Stimulated activated naive CD4-positive, alpha-beta T cell treated with Interleukin-2 at 50 U/mL for 16 hours (primary cell): ENCODE results near the gene ME1.

ENCODE experiments used
- DNase-seq: peaks from one replicate; lab custom pipeline; 2025; lab: John Stamatoyannopoulos, UW

ME1 gene

DNA sequence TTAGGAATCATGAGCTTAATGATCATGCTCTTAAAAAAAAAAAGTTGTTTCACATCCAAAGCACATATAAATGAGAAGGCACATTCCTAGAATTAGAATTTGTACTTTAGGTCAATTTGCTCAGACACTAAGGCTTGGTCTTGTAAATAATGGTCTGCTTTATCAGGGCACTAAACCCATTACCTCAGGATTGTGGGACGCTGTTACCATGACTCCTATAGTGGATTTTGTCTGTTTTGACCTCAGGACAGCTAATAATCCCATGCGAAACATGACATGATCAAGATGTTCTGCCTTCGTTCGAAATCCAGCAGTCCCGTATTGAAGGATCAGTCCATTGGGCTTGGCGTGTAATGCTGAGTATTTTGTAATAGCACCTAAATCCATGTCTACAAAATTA lies 240.2 kb downstream of the ME1 start:
- DNase-seq, result no peak

DNA sequence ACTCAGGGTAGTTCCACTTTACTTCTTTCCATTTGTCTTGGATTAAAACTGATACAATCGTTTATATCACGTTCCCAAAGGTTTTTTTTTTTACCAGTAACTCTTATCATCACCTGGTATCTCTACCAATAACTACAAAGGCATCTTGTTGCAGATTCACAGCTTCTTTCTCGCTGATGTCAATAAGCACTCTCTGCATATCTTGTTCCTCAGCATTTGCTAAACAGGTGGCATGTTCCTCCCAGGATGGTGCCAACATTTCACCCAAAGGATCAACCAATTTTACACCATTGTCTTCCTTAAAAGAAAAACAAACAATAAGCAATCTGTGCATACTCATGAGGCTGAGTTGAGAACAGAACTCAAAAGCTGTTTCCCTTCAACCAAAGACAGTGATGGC lies 242.3 kb downstream of the ME1 start:
- DNase-seq, result no peak

GRCh38 chr6:83185096-83185495 lies 245.8 kb downstream of the ME1 start:
- DNase-seq, result no peak

DNA sequence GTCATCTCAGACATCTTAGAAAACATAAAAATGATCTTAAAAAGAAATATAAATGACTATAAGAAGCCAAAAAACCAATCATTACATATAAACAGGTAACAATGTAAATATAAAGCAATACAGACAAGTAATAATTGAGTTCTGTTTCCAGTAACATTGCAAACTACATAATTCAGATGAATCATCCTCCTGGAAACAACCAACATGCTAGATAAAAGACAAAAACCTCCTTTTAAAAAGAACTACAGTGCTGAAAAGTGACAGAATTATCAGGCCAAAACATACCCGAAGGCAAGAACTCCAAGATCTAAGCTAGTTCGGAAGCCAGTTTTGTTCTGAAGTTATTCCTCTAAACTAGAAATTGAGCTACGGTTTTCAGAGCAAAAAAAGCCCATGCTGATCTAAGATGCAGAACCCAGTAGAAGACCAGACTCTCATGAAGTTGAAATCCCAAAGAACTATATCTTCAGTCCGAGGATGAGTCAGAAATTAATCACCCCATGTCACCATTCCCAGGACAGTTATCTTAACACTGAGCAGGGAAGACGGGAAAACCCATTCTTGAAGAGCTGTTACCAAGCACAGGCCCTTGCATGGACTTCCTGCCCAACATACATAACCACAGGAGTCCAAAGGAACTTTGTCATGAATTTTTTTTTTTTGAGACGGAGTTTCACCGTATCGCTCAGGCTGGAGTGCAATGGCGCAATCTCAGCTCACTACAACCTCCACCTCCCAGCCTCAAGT lies 247.6 kb downstream of the ME1 start:
- DNase-seq, result no peak

- no peak for DNase-seq
Observed at GRCh38 chr6:83182114-83182513, 248.7 kb downstream of the ME1 start.

DNA sequence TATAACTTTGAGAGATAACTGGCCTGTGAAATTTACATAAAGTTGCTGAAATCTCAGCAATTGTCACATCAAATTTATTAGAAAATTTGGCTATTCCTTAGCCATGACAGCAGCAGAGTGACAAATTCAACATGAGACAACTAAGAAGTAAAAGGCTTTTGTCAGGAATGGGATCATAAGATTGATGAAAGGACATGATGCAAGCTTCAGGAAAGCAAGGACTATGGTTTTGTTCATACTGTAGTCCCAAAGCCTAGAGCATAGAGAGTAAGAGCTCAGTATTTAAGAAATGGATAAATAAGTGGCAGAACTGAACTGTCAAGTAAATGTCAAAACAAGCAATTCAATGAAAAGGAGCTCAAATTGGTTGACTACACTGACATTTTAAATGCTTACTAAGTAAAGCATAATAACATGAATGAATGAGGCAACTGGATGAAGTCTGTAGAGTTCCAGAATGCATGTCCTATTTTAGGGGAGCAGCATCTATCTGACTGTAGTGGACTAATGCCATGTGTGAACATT lies 250.4 kb downstream of the ME1 start:
- no peak for DNase-seq

- DNase-seq, result no peak
Observed at GRCh38 chr6:83176246-83176645, 254.6 kb downstream of the ME1 start.

DNA sequence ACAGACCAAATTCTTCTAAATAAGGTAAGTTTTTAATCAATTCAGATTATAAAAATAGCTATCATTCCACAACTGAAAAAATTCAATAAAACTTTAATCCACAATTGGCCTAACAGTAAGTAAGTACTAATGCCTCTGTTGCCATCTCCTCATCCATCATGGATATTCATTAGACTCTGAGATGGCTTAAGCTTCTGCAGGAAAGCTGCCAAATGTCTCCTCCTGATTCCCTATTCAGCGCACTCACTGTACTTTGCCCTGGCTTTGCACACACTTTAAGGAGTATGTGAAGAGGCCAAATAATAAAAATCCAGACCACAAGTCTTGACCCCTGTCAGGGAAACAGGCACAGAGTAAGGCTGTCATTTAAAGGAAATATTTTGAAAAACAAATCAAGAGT lies 261.3 kb downstream of the ME1 start:
- no peak for DNase-seq

DNA sequence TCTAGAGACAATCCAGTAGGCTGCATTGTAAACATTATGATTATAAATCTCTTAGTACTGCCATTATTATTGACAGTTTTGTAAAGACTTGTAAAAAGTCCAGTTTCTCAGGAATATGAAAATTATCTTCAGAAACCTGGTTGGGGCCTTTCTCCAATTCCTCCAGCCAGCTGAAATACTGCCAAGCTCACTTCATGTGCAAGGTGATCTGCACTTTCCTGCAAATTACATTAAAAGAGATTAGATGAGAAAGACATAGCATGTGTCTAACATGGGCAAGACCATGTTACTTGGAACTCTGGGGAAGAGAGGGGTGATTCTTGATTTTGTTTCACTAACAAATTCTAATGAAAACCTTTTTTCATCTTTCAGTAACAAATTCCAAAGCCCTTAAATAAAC lies 261.7 kb downstream of the ME1 start:
- DNase-seq, result no peak

DNA sequence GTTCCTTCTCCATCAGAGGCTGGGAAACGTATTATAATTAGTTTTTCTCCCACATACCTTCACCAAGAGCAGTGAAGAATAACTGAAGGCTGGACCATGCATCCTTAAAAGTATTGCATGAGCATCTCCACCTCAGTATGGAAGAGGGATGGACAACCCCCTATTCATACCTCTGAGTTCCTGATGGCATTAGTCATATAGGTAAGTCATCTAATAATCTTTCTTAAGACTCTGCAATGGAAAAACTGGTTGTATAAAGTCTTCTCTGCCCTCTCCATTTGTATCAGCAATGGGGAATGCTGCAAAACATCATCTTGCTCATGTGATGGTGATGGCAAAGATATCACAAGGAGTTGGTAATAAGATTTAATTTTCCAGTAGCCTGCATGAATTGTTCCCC lies 262.3 kb downstream of the ME1 start:
- no peak for DNase-seq

DNA sequence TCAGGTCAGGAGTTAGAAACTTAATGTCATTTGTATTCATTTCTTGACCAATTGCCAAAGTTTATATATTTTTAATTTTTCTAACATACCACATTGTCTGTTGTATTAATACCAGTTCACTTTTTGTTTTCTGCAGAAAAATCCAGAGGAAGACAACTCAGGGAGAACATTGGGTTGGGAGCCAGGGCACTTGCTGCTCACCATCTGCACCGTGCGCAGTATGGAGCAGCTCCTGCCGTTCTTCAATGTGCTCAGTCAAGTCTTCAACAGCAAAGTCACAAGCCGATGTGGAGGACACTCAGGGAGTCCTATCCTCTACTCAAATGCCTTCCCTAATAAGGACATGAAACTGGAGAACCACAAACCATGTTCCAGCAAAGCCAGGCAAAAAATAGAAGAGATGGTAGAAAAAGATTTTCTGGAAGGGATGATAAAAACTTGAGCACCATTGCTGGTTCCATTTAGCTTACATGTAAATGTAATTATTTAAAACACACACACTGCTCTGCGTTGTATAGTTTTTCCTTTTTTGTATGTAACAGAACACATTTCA lies 263.0 kb downstream of the ME1 start:
- no peak for DNase-seq
